ENCODE measurements around the gene SUSD6.

Gene SUSD6

DNA sequence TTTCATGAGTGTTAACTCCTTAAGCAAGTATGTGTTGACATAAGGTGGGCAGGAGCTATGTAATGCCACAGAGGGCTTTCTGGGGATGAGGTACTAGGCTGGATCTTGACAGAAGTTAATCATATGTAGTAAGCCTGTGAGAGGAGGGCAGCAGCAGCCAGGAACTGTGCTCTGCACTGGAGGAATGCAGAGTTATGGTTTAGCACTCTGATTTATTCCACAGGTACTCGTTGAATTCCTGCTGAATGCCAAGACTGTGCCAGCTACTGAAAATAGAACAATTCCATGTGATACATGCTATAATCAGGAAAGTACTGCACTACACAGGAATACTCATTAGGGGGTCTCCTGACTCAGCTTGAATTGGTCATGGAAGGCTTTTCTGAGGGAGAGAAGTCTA, 58.7 kb downstream of the SUSD6 start:
- TF ChIP-seq, protein P1, sequence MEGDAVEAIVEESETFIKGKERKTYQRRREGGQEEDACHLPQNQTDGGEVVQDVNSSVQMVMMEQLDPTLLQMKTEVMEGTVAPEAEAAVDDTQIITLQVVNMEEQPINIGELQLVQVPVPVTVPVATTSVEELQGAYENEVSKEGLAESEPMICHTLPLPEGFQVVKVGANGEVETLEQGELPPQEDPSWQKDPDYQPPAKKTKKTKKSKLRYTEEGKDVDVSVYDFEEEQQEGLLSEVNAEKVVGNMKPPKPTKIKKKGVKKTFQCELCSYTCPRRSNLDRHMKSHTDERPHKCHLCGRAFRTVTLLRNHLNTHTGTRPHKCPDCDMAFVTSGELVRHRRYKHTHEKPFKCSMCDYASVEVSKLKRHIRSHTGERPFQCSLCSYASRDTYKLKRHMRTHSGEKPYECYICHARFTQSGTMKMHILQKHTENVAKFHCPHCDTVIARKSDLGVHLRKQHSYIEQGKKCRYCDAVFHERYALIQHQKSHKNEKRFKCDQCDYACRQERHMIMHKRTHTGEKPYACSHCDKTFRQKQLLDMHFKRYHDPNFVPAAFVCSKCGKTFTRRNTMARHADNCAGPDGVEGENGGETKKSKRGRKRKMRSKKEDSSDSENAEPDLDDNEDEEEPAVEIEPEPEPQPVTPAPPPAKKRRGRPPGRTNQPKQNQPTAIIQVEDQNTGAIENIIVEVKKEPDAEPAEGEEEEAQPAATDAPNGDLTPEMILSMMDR (IDR thresholded peaks at IDR 0.05; ENCODE audit: low read length, missing control alignments): no peak
- no peak for DNase-seq (ENCODE audit: low read depth)
- H3K4me3 ChIP-seq (replicated peaks; ENCODE audit: low read depth, low read length): no peak overlapping the region

- H3K4me3 ChIP-seq (replicated peaks; ENCODE audit: low read depth, low read length): no peak overlapping the region
- TF ChIP-seq, protein P1 (IDR thresholded peaks at IDR 0.05; ENCODE audit: low read length, missing control alignments): no peak
- no peak for DNase-seq (ENCODE audit: low read depth)
Measured at GRCh38 chr14:69671365-69672030, 60.1 kb downstream of the SUSD6 start.

DNA sequence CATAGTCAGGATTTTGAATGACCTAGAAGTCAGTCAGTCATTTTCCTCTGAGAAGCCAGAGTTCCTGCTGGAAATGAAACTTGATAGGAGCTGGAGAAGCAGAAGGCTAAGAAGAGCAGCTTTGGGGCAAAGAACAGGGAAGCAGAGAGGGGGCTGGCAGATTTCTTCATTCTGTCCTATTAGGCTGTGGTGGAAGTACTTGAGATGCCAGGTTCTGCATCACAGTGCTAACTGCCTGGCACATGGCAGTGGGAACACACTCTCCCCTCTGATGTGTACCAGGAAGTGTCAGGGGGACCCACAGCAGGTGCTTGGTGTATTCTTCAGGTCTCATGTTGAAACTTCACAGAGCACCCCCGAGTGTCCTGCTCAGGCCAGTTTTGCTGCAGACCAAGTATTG, 61.0 kb downstream of the SUSD6 start:
- no peak overlapping the region for H3K4me3 ChIP-seq (replicated peaks; ENCODE audit: low read depth, low read length)
- no peak for DNase-seq (ENCODE audit: low read depth)
- TF ChIP-seq, protein P1 (IDR thresholded peaks at IDR 0.05; ENCODE audit: low read length, missing control alignments): no peak

GRCh38 chr14:69673104-69673503, 61.7 kb downstream of the SUSD6 start:
- H3K4me3 ChIP-seq (replicated peaks; ENCODE audit: low read depth, low read length): no peak overlapping the region

GRCh38 chr14:69673578-69674305, 62.3 kb downstream of the SUSD6 start:
- TF ChIP-seq, protein P1 (IDR thresholded peaks at IDR 0.05; ENCODE audit: low read length, missing control alignments): no peak
- DNase-seq (ENCODE audit: low read depth): no peak
- H3K4me3 ChIP-seq (replicated peaks; ENCODE audit: low read depth, low read length): no peak overlapping the region

More at GRCh38 chr14:69673104-69673503, 61.7 kb downstream of the SUSD6 start:
- DNase-seq (ENCODE audit: low read depth): no peak
- TF ChIP-seq, protein P1 (IDR thresholded peaks at IDR 0.05; ENCODE audit: low read length, missing control alignments): no peak

DNA sequence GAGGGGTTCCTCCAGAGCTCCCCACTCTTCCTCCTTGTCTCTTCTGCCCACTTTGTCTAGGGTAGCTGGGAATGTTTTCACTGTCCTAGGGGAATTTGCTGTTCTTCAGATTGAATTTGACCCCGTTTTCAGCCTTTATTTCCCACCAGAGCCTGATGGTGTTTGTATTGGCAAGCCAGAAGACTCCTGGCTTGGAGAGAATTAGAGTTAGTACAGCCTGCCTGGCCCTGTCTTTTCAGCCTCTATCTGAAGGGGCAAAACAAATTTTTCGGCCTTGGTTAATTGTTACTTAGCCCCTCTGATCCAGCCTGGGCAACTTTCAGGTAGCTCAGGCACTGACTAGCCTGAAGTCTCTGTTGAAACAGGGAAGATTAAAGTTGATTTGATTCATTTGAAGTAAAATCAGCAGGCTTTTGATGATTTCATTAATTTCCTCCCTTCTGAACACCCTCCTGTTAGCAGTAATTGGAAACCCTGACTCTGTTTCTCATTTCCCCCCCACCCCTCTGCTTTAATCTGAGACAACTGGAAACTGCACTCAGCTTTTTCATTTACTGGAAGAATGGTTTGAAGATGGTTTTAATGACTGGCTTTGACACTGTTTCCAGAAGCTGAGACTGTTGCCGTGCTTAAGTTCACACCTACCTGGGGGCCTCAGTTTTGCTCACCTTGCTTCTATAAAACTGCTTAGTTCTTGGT, 63.3 kb downstream of the SUSD6 start:
- DNase-seq (ENCODE audit: low read depth): no peak
- TF ChIP-seq, protein P1 (IDR thresholded peaks at IDR 0.05; ENCODE audit: low read length, missing control alignments): no peak
- no peak overlapping the region for H3K4me3 ChIP-seq (replicated peaks; ENCODE audit: low read depth, low read length)
